ENCODE results near the gene SNX27.

GRCh38 chr1:151686561-151686960 is 74.7 kb downstream of the SNX27 start:
- TF ChIP-seq CTCF (IDR thresholded peaks at IDR 0.05) (no peak), POLR2A (IDR thresholded peaks at IDR 0.05) (no peak), EP300 (IDR thresholded peaks at IDR 0.05) (no peak)
